IPS-18c (cell line): ENCODE results near the gene RUNX3.

ENCODE experiments used
- H3K4me3 ChIP-seq: 2 replicates; pipeline ENCODE4 v1.7.0; 2013; ENCODE audit warnings: low read depth, mild to moderate bottlenecking, low read length, moderate library complexity; ENCODE audit not compliant: insufficient read depth
- H3K9me3 ChIP-seq: one replicate; pipeline ENCODE4 v1.6.1; 2013; ENCODE audit warnings: mild to moderate bottlenecking, low read length, moderate library complexity; ENCODE audit not compliant: control insufficient read depth, insufficient read depth

RUNX3 gene

GRCh38 chr1:24855474-24855873 is 74.6 kb downstream of the RUNX3 start:
- no peaks in the 10 kb centered on the region for H3K9me3 ChIP-seq
- no peak overlapping the region for H3K4me3 ChIP-seq

GRCh38 chr1:24853649-24854048 is 76.4 kb downstream of the RUNX3 start:
- Histone ChIP-seq H3K4me3 (no peak overlapping the region), H3K9me3 (no peaks in the 10 kb centered on the region)

GRCh38 chr1:24850328-24850920 is 79.7 kb downstream of the RUNX3 start:
- peaks cover 2% of the 10 kb centered on the region for H3K9me3 ChIP-seq
- H3K4me3 ChIP-seq = no peak overlapping the region

GRCh38 chr1:24849672-24850295 is 80.3 kb downstream of the RUNX3 start:
- H3K4me3 ChIP-seq = no peak overlapping the region
- peaks cover 2% of the 10 kb centered on the region for H3K9me3 ChIP-seq
